HFFc6 (cell line): ENCODE data around the gene RIN2. TPM values are rescaled to one million over a fixed set of nuclear protein-coding genes. Genes with fewer than 3 reads are reported as not detected.

Experiments
- DNase-seq: peaks from one replicate; pipeline ENCODE4 v3.0.0-alpha.2; 2018
- H3K27ac Mint-ChIP-seq: 2 replicates; pipeline ENCODE4 v1.8.0; 2020; ENCODE audit warnings: mild to moderate bottlenecking, mixed read lengths
- H3K27me3 Mint-ChIP-seq: 2 replicates; pipeline ENCODE4 v1.8.0; 2021; ENCODE audit warnings: mild to moderate bottlenecking, moderate library complexity, mixed read lengths; ENCODE audit not compliant: insufficient read depth
- H3K36me3 Mint-ChIP-seq: 2 replicates; pipeline ENCODE4 v1.8.0; 2021; ENCODE audit warnings: low read depth, mixed read lengths
- H3K4me1 Mint-ChIP-seq: 2 replicates; pipeline ENCODE4 v1.8.0; 2020; ENCODE audit warnings: low read depth, mixed read lengths
- H3K4me3 Mint-ChIP-seq: 2 replicates; pipeline ENCODE4 v1.8.0; 2020; ENCODE audit warnings: mild to moderate bottlenecking, moderate library complexity, mixed read lengths
- H3K9me3 Mint-ChIP-seq: 2 replicates; pipeline ENCODE4 v1.8.0; 2020; ENCODE audit warnings: mild to moderate bottlenecking, mixed read lengths
- total RNA-seq, 6 experiments: library from RNA; stranded (reverse); fragmentation: NEBNext Ultra II Directional; extraction: Animal tissue kit (Norgen Biotek cat#: 25700); gene quantifications; 2 replicates in 1 of 6; 3 replicates in 5 of 6; pipeline ENCODE4 v1.2.3, GENCODE V29; 2021
- TF ChIP-seq, protein P1 (sequence below): fragments of 200-600 bp; sonication (generic); IDR thresholded peaks from 2 replicates; pipeline ENCODE4 v1.5.0; 2021; ENCODE audit warnings: antibody characterized with exemption, mild to moderate bottlenecking

Gene RIN2
- total RNA-seq, 6 experiments from 2014 or later, result 41.0 to 44.0 (median 43.5) TPM

DNA sequence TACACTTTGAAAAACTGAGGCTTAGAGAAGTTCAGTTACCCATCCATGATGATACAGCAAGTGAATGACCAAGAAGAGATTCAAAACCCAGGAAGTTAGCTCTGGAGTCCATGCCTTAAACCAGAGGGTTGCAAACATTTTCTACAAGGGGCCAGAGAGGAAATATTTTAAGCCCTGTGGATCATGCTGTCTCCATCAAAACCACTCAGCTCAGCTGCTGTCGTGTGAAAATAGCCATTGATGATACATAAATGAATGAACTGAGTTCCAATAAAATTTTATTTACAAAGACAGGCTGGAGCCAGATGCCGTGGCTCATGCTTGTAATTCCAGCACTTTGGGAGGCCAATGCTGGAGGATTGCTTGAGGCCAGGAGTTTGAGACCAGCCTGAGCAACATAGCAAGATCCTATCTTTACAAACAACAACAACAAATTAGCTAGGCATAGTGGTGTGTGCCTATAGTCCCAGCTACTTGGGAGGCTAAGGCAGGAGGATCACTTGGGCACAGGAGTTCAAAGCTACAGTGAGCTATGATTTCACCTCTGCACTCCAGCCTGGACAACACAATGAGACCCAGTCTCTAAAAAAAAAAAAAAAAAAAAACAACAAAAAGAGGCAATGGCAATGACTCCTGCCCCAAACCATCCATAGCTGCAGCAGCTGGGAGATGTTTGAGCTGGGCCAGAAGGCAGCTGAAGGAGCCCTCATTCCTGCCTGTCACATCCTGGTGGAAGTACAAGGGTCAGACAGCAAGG is 44.1 kb upstream of the RIN2 start:
- peaks cover 16% of the 10 kb centered on the region; the same call in 1 of the 2 replicates for H3K9me3 Mint-ChIP-seq
- H3K27me3 Mint-ChIP-seq, result peaks cover 6% of the 10 kb centered on the region
- no peak overlapping the region for H3K4me3 Mint-ChIP-seq
- H3K27ac Mint-ChIP-seq, result no peak overlapping the region
- peaks cover 23% of the 10 kb centered on the region for H3K4me1 Mint-ChIP-seq
- no peak for DNase-seq
- peaks cover 5% of the 10 kb centered on the region; the same call in 1 of the 2 replicates for H3K36me3 Mint-ChIP-seq
- TF ChIP-seq, protein P1, sequence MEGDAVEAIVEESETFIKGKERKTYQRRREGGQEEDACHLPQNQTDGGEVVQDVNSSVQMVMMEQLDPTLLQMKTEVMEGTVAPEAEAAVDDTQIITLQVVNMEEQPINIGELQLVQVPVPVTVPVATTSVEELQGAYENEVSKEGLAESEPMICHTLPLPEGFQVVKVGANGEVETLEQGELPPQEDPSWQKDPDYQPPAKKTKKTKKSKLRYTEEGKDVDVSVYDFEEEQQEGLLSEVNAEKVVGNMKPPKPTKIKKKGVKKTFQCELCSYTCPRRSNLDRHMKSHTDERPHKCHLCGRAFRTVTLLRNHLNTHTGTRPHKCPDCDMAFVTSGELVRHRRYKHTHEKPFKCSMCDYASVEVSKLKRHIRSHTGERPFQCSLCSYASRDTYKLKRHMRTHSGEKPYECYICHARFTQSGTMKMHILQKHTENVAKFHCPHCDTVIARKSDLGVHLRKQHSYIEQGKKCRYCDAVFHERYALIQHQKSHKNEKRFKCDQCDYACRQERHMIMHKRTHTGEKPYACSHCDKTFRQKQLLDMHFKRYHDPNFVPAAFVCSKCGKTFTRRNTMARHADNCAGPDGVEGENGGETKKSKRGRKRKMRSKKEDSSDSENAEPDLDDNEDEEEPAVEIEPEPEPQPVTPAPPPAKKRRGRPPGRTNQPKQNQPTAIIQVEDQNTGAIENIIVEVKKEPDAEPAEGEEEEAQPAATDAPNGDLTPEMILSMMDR, result no peak

DNA sequence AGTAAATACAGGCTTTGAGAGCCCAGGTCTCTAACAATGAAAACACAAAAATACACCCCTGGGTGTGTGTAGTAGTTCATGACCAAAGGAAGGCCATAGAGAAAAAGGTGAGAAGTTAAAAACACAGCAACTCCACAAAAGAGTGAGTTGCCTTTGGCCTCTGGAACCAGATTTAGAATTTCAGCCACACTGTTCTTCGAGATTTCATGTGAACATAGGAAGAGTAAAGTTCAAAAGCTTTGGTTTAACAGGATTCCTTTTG is 43.5 kb upstream of the RIN2 start:
- H3K36me3 Mint-ChIP-seq, result peaks cover 5% of the 10 kb centered on the region; the same call in 1 of the 2 replicates
- H3K27ac Mint-ChIP-seq, result no peak overlapping the region
- peaks cover 23% of the 10 kb centered on the region for H3K4me1 Mint-ChIP-seq
- TF ChIP-seq, protein P1, result no peak
- H3K27me3 Mint-ChIP-seq, result peaks cover 10% of the 10 kb centered on the region
- H3K4me3 Mint-ChIP-seq, result no peak overlapping the region
- DNase-seq, result no peak
- peaks cover 16% of the 10 kb centered on the region; the same call in 1 of the 2 replicates for H3K9me3 Mint-ChIP-seq

DNA sequence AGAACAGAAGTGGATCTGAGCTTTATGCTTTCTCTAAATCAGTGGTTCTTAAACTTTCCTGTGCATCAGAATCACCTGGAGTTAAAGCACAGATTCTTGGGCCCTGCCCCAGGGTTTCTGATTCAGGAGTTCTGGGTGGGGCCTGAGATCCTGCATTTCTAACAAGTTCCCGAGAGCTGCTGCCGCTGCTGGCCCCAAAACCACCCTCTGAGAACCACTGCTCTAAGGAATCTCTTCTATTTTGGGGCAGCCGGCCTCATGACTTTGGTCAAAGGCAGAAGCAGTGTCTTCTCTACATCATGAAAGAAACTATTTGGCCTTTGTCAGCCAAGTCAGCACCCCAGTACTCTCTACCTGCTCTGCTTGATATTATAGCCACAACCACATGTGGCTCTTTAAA is 42.1 kb upstream of the RIN2 start:
- Mint-ChIP-seq H3K27me3 (peaks cover 16% of the 10 kb centered on the region), H3K4me1 (peaks cover 16% of the 10 kb centered on the region), H3K27ac (no peak overlapping the region), H3K36me3 (peaks cover 5% of the 10 kb centered on the region; the same call in 1 of the 2 replicates), H3K9me3 (peaks cover 16% of the 10 kb centered on the region; the same call in 1 of the 2 replicates), H3K4me3 (no peak overlapping the region)
- no peak for DNase-seq
- TF ChIP-seq, protein P1, result no peak

DNA sequence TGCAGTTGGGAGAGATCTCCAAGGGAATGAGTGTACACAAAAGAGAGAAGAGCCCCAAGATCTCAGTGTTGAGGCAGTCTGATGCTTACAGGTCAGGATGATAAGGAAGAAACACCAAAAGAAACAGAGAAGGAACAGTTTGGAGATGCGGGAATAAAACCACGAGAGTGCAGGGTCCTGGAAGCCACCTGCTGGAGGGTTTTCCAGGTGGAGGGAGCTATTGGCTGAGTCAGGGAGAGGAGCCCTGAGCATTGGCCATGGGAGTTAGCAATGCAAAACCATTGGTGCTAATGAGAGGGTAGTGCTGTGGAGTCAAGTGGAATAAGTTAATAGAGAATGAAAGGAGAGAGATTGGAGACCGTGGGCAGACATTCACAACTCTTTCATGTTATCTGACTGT is 39.2 kb upstream of the RIN2 start:
- H3K27ac Mint-ChIP-seq, result no peak overlapping the region
- peaks cover 16% of the 10 kb centered on the region; the same call in 1 of the 2 replicates for H3K9me3 Mint-ChIP-seq
- TF ChIP-seq, protein P1, result no peak
- no peak for DNase-seq
- peaks cover 1% of the 10 kb centered on the region; the same call in 1 of the 2 replicates for H3K4me1 Mint-ChIP-seq
- peaks cover 5% of the 10 kb centered on the region; the same call in 1 of the 2 replicates for H3K36me3 Mint-ChIP-seq
- H3K27me3 Mint-ChIP-seq, result peaks cover 16% of the 10 kb centered on the region
- no peak overlapping the region for H3K4me3 Mint-ChIP-seq

DNA sequence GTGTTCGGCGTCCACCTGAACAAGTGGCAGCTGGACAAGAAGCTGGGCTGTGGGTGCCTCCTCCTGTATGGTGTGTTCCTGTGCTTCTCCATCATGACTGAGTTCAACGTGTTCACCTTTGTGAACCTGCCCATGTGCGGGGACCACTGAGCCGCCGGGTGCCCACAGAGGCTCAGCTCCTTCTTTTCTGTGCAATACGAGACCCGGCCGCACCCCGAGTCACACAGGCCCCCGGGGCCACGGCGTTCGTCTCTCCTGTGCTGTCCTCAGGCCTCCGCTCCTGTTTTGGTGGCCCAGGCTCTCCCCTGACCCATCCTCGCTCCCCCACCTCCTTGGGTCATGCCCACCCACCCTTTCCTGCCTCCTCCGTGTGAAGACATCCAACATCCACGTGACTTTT is 37.1 kb upstream of the RIN2 start:
- H3K27ac Mint-ChIP-seq, result no peak overlapping the region
- DNase-seq, result no peak
- peaks cover 16% of the 10 kb centered on the region; the same call in 1 of the 2 replicates for H3K9me3 Mint-ChIP-seq
- TF ChIP-seq, protein P1, result no peak
- no peak overlapping the region for H3K4me3 Mint-ChIP-seq
- H3K4me1 Mint-ChIP-seq, result peaks cover 5% of the 10 kb centered on the region
- peaks cover 16% of the 10 kb centered on the region for H3K27me3 Mint-ChIP-seq
- H3K36me3 Mint-ChIP-seq, result peaks cover 5% of the 10 kb centered on the region; the same call in 1 of the 2 replicates
